ENCODE data around the gene PCP2.
"Not testable (repeated sequence)": the region's sequence is repeated elsewhere in the genome, so short reads cannot be mapped to it uniquely, and the experiment has no call there.

PCP2 gene

GRCh38 chr19:7661744-7662538 lies 28.4 kb upstream of the PCP2 start:
- no peak for ATAC-seq

- ATAC-seq = peak; percentile 92 to 97
Measured at GRCh38 chr19:7658219-7658686, 24.7 kb upstream of the PCP2 start.

GRCh38 chr19:7657131-7657751 lies 23.7 kb upstream of the PCP2 start:
- ATAC-seq = peak; percentile 61

GRCh38 chr19:7655581-7655980 lies 22.1 kb upstream of the PCP2 start:
- no peak for ATAC-seq

GRCh38 chr19:7654401-7654800 lies 20.9 kb upstream of the PCP2 start:
- ATAC-seq = no peak

GRCh38 chr19:7652061-7652641 lies 18.6 kb upstream of the PCP2 start:
- peak; percentile 78 to 80 for ATAC-seq

- no peak for ATAC-seq
Measured at GRCh38 chr19:7650148-7650547, 16.6 kb upstream of the PCP2 start.

- ATAC-seq = no peak
Measured at GRCh38 chr19:7648265-7649014, 14.9 kb upstream of the PCP2 start.

- no peak for ATAC-seq
Measured at GRCh38 chr19:7647156-7647555, 13.6 kb upstream of the PCP2 start.

GRCh38 chr19:7646426-7646700 lies 12.8 kb upstream of the PCP2 start:
- ATAC-seq = no peak

GRCh38 chr19:7645656-7646425 lies 12.3 kb upstream of the PCP2 start:
- no peak for ATAC-seq

GRCh38 chr19:7645163-7645562 lies 11.6 kb upstream of the PCP2 start:
- ATAC-seq = no peak

GRCh38 chr19:7644550-7644877 lies 11.0 kb upstream of the PCP2 start:
- ATAC-seq = no peak

GRCh38 chr19:7643629-7644549 lies 10.4 kb upstream of the PCP2 start:
- not testable (repeated sequence) for ATAC-seq

GRCh38 chr19:7643031-7643415 lies 9.5 kb upstream of the PCP2 start:
- no peak for ATAC-seq

GRCh38 chr19:7642295-7643030 lies 8.9 kb upstream of the PCP2 start:
- ATAC-seq = no peak

- ATAC-seq = no peak
Measured at GRCh38 chr19:7641290-7642276, 8.1 kb upstream of the PCP2 start.

- no peak for ATAC-seq
Measured at GRCh38 chr19:7640803-7641202, 7.3 kb upstream of the PCP2 start.

- no peak for ATAC-seq
Measured at GRCh38 chr19:7639863-7640348, 6.4 kb upstream of the PCP2 start.
